GM19467 (cell line): ENCODE data around the gene FLT3.
"Not testable (repeated sequence)": the region's sequence is repeated elsewhere in the genome, so short reads cannot be mapped to it uniquely, and the experiment has no call there.

Experiments used
- ATAC-seq: cut with Tn5 transposase; IDR thresholded peaks from one replicate; pipeline ENCODE4 v1.9.1; 2021; ENCODE audit warnings: mild to moderate bottlenecking, moderate library complexity; ENCODE audit not compliant: unreplicated experiment

The FLT3 gene

GRCh38 chr13:28101886-28102285, 1.5 kb upstream of the FLT3 start:
- not testable (repeated sequence) for ATAC-seq

GRCh38 chr13:28099396-28100149, 803 bp downstream of the FLT3 start:
- ATAC-seq, result no peak

GRCh38 chr13:28097503-28097902, 2.9 kb downstream of the FLT3 start:
- ATAC-seq, result no peak

GRCh38 chr13:28094306-28094705, 6.1 kb downstream of the FLT3 start:
- no peak for ATAC-seq

- ATAC-seq, result no peak
Measured at GRCh38 chr13:28093881-28094280, 6.5 kb downstream of the FLT3 start.

DNA sequence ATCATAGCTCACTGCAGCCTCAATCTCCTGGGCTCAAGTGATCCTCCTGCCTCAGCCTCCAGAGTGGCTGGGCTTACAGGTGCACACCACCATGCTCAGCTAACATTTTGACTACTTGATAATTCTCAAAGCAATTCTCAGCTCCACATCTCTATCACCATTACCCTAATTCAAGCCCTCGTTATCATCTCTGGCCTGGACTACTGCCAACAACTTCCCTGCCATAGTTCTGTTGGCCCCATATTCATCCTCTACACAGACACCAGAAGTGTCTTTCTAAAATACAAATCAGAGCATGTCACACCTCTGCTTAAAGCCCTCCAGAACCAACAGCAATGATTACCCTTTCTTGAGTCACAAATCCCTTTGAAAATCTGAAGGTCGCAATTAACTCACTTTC, 7.9 kb downstream of the FLT3 start:
- no peak for ATAC-seq

- no peak for ATAC-seq
Measured at GRCh38 chr13:28089065-28089464, 11.3 kb downstream of the FLT3 start.

- ATAC-seq, result not testable (repeated sequence)
Measured at GRCh38 chr13:28077820-28078219, 22.6 kb downstream of the FLT3 start.

- no peak for ATAC-seq
Measured at GRCh38 chr13:28077231-28077630, 23.1 kb downstream of the FLT3 start.

- no peak for ATAC-seq
Measured at GRCh38 chr13:28071424-28071823, 29.0 kb downstream of the FLT3 start.

- no peak for ATAC-seq
Measured at GRCh38 chr13:28067491-28067890, 32.9 kb downstream of the FLT3 start.

DNA sequence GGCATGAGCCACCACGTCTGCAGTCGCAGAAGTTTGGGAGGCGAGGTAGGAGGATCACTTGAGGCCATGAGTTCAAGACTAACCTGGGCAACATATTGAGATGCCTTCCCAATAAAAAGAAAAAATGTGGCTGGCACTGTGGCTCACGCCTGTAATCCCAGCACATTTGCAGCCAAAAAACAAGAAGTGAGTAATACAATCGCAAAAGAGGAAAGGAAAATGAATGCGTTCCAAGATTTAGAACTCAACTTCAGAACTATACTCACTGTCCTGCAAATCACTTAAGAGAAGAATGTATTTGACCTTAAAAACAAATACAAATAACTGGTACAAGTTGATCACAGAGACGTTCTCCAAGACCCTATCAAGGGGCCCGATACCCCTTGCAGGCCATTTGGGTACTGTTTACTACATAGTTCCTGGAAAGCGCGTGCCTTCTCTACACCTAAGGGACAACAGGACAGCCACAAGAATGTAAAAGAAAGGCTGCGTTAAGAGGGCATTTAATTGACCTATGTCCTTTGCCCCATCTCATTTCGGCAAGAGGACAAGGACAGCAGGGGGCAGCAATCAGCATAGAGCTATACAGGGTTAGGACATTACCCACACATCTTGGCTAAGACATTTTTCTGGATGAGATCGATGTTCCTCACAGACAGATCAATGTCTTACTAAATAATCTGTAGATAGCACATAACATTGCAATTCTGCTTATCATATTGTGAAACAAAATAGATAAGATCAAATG, 41.3 kb downstream of the FLT3 start:
- ATAC-seq, result no peak

DNA sequence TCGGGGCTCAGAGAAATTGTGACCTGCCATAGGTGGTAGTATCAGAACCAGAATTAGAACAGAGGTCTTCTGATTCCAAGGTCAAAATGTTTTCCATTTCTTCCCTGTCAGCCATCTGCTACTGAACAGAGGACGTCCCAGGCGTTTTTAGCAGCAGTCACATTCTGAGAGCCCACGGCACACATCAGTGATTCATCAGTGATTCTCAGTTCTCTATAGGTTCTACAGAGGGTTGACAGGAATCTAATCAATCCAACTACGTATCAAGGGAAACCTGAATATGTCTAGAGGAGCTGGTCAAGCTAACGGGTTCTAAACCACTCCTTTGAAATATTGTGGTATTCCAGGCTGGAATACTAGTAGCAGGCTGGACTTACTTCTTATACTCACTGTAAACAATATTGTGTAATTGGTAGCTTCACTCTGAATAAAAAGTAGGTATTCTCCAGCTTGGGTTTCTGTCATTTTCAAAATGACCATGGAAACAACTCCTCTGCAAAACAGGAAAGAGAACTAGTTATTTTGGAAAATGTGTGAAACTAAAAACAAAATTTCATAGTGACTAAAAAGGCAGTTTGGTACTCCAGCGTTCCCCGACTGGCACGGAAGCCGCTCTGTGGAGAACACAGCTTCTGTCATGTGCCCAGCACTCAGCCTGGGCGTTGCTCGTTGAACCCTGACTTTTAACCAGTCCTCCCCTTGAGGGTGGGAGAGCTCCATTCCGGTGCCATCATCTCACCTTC, 43.2 kb downstream of the FLT3 start:
- no peak for ATAC-seq

- no peak for ATAC-seq
Measured at GRCh38 chr13:28056426-28056825, 44.0 kb downstream of the FLT3 start.

GRCh38 chr13:28055357-28055756, 45.0 kb downstream of the FLT3 start:
- ATAC-seq, result no peak

- ATAC-seq, result no peak
Measured at GRCh38 chr13:28052945-28053344, 47.4 kb downstream of the FLT3 start.

- peak; percentile 47 for ATAC-seq
Measured at GRCh38 chr13:28049880-28050875, 50.2 kb downstream of the FLT3 start.

DNA sequence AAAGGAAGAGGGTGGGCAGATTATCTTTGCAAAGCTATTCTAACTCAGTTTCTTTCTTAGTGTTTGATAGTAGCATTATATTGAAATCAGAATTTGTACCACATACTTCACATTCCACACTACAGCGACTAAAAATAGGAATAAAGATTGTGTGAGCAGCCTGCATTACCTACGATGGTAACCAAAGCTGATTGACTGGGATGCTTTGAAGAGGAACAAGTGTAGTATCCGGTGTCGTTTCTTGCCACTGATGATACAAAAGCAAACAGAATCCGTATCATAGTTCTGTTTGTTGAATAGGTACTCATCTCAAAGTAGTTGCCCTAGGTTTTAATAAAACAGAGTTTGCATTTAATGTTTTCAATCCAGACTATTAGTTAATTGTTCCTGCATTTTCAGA, 51.2 kb downstream of the FLT3 start:
- no peak for ATAC-seq

- no peak for ATAC-seq
Measured at GRCh38 chr13:28048768-28049167, 51.6 kb downstream of the FLT3 start.

DNA sequence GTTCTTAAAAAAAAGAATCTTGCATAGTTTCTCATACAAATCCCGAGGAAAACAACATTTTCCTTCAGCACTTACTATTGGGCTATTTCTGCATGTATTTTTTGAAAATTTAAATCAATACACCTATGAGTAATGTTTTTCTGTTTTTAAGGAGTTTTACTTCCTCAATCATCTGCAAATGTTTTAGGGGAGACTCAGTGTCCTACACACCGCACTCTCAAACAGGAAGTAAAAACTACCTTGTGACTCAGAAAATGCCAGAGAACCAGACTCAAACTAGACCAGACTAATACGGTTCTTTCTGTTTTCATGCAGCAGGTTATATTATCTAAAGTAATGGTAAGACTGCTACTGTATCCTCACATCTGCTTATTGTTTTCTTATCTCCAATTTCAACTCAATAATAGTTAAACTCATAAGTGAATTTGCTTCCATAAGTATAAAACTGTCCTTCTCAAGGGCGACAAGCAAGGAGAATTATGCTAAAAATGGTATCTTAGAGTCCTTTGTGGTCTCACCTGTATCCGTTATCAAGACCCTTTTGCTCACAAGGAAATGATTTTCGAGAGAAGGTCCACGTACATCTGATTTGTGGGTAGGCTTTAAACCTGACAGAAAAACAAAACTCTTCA, 52.5 kb downstream of the FLT3 start:
- peak; percentile 79 for ATAC-seq
